HFF-Myc (cell line): ENCODE measurements around the gene PACSIN2.

Experiments
- DNase-seq: peaks from one replicate; pipeline ENCODE4 v3.0.0-alpha.2; 2011; ENCODE audit warnings: low read depth; ENCODE audit errors: extremely low read depth
- H3K4me3 ChIP-seq: replicated peaks from 2 replicates; pipeline ENCODE4 v1.5.1; 2011; ENCODE audit warnings: low read depth, mild to moderate bottlenecking, control low read depth, low read length
- CTCF ChIP-seq: IDR thresholded peaks from 2 replicates; pipeline ENCODE4 v1.5.1; 2012; ENCODE audit warnings: mild to moderate bottlenecking, low read depth, low read length, control low read depth; ENCODE audit errors: missing control alignments

The PACSIN2 gene

DNA sequence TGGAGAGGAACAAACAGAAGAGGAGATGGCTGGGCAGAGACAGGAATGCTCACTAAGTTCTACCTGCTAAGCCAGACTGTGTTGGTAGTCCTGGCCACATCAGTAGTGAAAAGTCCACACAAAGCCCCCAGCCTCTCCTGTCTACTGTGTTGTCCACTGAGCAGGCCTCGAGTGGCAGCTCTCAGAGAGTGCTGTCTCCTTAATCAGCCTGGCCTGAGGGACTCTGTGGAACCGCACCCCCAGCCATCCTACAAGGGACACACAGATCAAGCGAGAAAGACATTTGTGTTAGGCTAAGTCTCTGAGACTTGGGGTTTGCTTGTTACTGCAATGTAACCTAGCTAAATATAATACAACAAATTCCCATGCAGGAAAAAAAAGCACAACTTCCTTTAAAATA lies 71.0 kb downstream of the PACSIN2 start:
- DNase-seq = no peak

DNA sequence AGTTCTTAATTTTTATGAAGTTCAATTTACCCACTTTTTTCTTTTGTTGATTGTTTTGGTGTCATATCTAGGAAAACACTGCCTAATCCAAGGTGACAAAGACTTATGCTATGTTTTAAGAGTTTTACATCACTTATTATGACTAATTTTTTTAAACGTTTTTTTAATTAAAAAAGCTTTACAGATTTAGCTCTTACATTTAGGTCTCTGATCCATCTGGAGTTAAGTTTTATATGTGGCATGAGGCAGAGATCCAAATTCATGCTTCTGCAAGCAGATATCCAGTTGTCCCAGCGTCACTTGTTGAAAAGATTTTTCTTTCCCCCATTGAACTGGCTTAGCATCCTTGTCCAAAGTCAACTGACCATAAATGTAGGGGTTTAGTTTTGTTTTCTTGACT lies 72.6 kb downstream of the PACSIN2 start:
- no peak for DNase-seq
- TF ChIP-seq CTCF = no peak
- no peak overlapping the region for H3K4me3 ChIP-seq

More for the DNA sequence above, 71.0 kb downstream of the PACSIN2 start:
- no peak overlapping the region for H3K4me3 ChIP-seq
- no peak for TF ChIP-seq CTCF

GRCh38 chr22:42939941-42940653 lies 74.9 kb downstream of the PACSIN2 start:
- H3K4me3 ChIP-seq = no peak overlapping the region
- no peak for TF ChIP-seq CTCF
- peak; percentile 71 for DNase-seq

DNA sequence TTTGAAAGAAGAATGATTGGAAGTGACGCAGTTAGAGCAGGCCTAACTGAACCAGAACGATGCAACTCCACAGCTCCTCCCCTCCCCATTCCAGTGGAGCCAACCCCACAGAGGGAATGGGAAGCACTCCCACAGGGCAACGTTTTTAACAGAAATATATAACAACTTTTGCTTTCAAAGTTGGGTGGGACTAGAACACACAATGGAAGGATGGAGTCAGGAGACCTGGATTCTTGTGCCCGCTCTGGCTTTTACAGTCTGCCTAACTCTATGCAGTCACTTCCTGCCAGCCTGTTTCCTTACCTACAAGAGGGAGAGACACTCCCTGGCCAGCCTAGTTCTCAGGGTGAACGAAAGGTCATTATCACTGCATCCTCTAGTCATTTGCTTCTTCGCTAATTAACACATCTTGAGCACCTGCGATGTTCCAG lies 75.5 kb downstream of the PACSIN2 start:
- TF ChIP-seq CTCF = no peak
- no peak overlapping the region for H3K4me3 ChIP-seq
- no peak for DNase-seq

DNA sequence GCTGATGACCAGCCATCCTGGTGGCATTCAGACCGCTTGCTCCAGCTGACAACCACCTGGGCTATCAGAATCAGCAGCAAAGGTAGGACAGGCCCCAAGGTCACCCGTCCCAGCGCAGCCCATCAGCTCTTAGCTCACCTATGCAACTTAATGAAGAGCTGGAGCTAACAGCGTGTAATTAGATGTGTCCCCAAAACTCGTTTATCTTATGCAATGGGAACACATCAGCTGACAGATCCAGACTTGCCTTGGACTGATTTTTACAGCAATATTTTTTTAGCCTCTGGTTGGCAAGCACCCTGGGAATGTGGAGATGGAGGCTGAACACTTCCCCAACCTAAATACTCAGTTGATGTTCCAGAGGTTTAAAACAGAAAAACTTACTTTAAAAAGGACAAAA lies 76.0 kb downstream of the PACSIN2 start:
- DNase-seq = no peak
- no peak for TF ChIP-seq CTCF
- no peak overlapping the region for H3K4me3 ChIP-seq

GRCh38 chr22:42938449-42938848 lies 76.5 kb downstream of the PACSIN2 start:
- H3K4me3 ChIP-seq = no peak overlapping the region
- no peak for DNase-seq
- TF ChIP-seq CTCF = no peak
